ENCODE data around the gene RICTOR. TPM values are rescaled to one million over a fixed set of nuclear protein-coding genes. Genes with fewer than 3 reads are reported as not detected.

Gene RICTOR
- total RNA-seq, 1 experiment from 2014 or later, result 21.7 TPM

DNA sequence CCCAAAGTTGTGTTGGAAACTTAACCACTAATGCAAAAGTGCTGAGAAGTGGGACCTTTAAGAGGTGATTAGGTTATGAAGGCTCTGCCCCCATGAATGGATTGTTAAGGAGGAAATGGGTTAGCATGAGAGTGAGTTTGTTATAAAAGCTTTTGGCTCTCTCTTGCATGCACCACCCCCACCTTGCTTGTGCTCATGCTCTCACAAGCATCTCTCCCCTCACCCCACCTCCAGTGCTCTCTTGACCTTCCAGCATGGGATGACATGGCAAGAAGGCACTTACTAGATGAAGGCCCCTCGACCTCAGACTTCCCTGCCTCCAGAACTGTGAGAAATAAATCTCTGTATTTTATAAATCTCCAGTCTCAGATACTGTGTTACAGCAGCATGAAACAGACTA lies 52.8 kb downstream of the RICTOR start:
- TF ChIP-seq TCF7L2 (IDR thresholded peaks at IDR 0.05; ENCODE audit: borderline replicate concordance, extremely low read depth, insufficient read depth, insufficient read length), result no peak
- no peak for TF ChIP-seq CEBPB (IDR thresholded peaks at IDR 0.05; ENCODE audit: low read depth)
- TF ChIP-seq, protein P1, sequence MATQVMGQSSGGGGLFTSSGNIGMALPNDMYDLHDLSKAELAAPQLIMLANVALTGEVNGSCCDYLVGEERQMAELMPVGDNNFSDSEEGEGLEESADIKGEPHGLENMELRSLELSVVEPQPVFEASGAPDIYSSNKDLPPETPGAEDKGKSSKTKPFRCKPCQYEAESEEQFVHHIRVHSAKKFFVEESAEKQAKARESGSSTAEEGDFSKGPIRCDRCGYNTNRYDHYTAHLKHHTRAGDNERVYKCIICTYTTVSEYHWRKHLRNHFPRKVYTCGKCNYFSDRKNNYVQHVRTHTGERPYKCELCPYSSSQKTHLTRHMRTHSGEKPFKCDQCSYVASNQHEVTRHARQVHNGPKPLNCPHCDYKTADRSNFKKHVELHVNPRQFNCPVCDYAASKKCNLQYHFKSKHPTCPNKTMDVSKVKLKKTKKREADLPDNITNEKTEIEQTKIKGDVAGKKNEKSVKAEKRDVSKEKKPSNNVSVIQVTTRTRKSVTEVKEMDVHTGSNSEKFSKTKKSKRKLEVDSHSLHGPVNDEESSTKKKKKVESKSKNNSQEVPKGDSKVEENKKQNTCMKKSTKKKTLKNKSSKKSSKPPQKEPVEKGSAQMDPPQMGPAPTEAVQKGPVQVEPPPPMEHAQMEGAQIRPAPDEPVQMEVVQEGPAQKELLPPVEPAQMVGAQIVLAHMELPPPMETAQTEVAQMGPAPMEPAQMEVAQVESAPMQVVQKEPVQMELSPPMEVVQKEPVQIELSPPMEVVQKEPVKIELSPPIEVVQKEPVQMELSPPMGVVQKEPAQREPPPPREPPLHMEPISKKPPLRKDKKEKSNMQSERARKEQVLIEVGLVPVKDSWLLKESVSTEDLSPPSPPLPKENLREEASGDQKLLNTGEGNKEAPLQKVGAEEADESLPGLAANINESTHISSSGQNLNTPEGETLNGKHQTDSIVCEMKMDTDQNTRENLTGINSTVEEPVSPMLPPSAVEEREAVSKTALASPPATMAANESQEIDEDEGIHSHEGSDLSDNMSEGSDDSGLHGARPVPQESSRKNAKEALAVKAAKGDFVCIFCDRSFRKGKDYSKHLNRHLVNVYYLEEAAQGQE (IDR thresholded peaks at IDR 0.05; ENCODE audit: low read depth), result no peak
- TF ChIP-seq POLR2A (IDR thresholded peaks at IDR 0.05; ENCODE audit: borderline replicate concordance, extremely low read depth, insufficient read depth, insufficient read length), result no peak
- no peak for TF ChIP-seq SIN3A (IDR thresholded peaks at IDR 0.05; ENCODE audit: low read depth)
- no peak for TF ChIP-seq YY1 (IDR thresholded peaks at IDR 0.05; ENCODE audit: extremely low read depth, insufficient replicate concordance, low read depth, low read length)
- TF ChIP-seq EZH2 (IDR thresholded peaks at IDR 0.05), result no peak
- ChIA-PET CTCF (no interaction called here), RAD21 (ENCODE audit: low non-redundant PET in 1 of 2, low total read pairs in 2 of 2, uncharacterized antibody in 2 of 2, unreplicated experiment in 2 of 2) (no interaction called here), POLR2A (no interaction called here)
- no peaks in the 10 kb centered on the region for H3K27me3 ChIP-seq (ENCODE audit: insufficient read depth, low read length)
- H3K36me3 ChIP-seq (ENCODE audit: control insufficient read depth in 1 of 2, insufficient read depth in 2 of 2, low read length in 2 of 2), result no peaks in the 10 kb centered on the region
- no peak overlapping the region for H3K4me2 ChIP-seq (ENCODE audit: low read length)
- DNase-seq (ENCODE audit: low read depth, low spot score), result no peak
- intact Hi-C loops (cut with micrococcal nuclease), result no loop called here
- no peak overlapping the region for H3K9ac ChIP-seq (ENCODE audit: low read length)
- H3K4me1 ChIP-seq (ENCODE audit: control insufficient read depth in 1 of 2, insufficient read depth in 2 of 2, low read length in 2 of 2), result peaks cover 0 to 11% of the 10 kb centered on the region in 2 experiments; a peak in 1 of 4 replicates
- no peaks in the 10 kb centered on the region for H3K9me2 ChIP-seq (ENCODE audit: insufficient read depth)
- no TSS peak for BruUV-seq (replicated peaks)
- no peak for ATAC-seq
- no peaks in the 10 kb centered on the region for H4K20me1 ChIP-seq (ENCODE audit: insufficient read depth)
- H3K9me3 ChIP-seq (ENCODE audit: control insufficient read depth in 1 of 2, insufficient read depth in 1 of 2, low read depth in 1 of 2, low read length in 2 of 2), result no peaks in the 10 kb centered on the region
- H3K27ac ChIP-seq (ENCODE audit: low read depth, low read length), result no peak overlapping the region
- H3K79me2 ChIP-seq (ENCODE audit: insufficient read depth, low read length), result peaks cover 24% of the 10 kb centered on the region; the same call in 1 of the 2 replicates
- no peak overlapping the region for H2AFZ ChIP-seq (ENCODE audit: low read depth, low read length, poor library complexity, severe bottlenecking)
- no peak overlapping the region for H3K4me3 ChIP-seq (replicated peaks in 1 of 2; ENCODE audit: low read depth in 1 of 2, low read length in 2 of 2)
